CD14-positive monocyte (primary cell): ENCODE results near the gene FOXM1. TPM values are rescaled to one million over a fixed set of nuclear protein-coding genes. Genes with fewer than 3 reads are reported as not detected.

Source experiments
- DNase-seq, 3 donors: peaks; one replicate each; pipeline ENCODE4 v3.0.0-alpha.2; 2011 to 2022
- H2AFZ ChIP-seq: 2 replicates; pipeline ENCODE4 v1.6.0; 2012; ENCODE audit warnings: mild to moderate bottlenecking, low read depth, low read length, inconsistent platforms; ENCODE audit not compliant: insufficient read depth, poor library complexity, severe bottlenecking
- H3K27ac ChIP-seq, 2 donors: 1 replicate in 1 of 2; 2 replicates in 1 of 2; pipeline ENCODE4 v1.5.1; 2012 to 2013; ENCODE audit warnings: low read length in 2 of 2, control low read depth in 1 of 2, inconsistent platforms in 1 of 2, low read depth in 1 of 2, mild to moderate bottlenecking in 1 of 2
- H3K27me3 ChIP-seq, 2 donors: one replicate each; pipeline versions ENCODE4 v1.6.0 to v1.6.1; 2011 to 2013; ENCODE audit warnings: low read length in 2 of 2; ENCODE audit not compliant: control insufficient read depth in 2 of 2, insufficient read depth in 2 of 2
- H3K36me3 ChIP-seq, 2 donors: replicated peaks in 1 of 2; 1 replicate in 1 of 2; 2 replicates in 1 of 2; pipeline versions ENCODE4 v1.5.1 to v1.6.1; 2012 to 2013; ENCODE audit warnings: low read length in 2 of 2, control low read depth in 1 of 2, inconsistent platforms in 1 of 2, mild to moderate bottlenecking in 1 of 2; ENCODE audit not compliant: insufficient read depth in 2 of 2, control insufficient read depth in 1 of 2
- H3K4me1 ChIP-seq, 2 donors: 1 replicate in 1 of 2; 2 replicates in 1 of 2; pipeline versions ENCODE4 v1.5.1 to v1.6.1; 2012 to 2013; ENCODE audit warnings: low read length in 2 of 2, control low read depth in 1 of 2, inconsistent platforms in 1 of 2, mild to moderate bottlenecking in 1 of 2, moderate library complexity in 1 of 2; ENCODE audit not compliant: insufficient read depth in 2 of 2, control insufficient read depth in 1 of 2
- H3K4me2 ChIP-seq: replicated peaks from 2 replicates; pipeline ENCODE3; 2012; ENCODE audit warnings: low read length, moderate library complexity, mild to moderate bottlenecking; ENCODE audit not compliant: poor library complexity, severe bottlenecking; ENCODE audit errors: extremely low read depth
- H3K4me3 ChIP-seq, 3 experiments: fragments of 200-600 bp in 1 of 3; sonication (generic) in 1 of 3; replicated peaks in 1 of 3; 1 replicate in 2 of 3; 2 replicates in 1 of 3; pipeline ENCODE4 v1.5.1; 2011 to 2013; ENCODE audit warnings: low read length in 3 of 3, mild to moderate bottlenecking in 3 of 3, control low read depth in 2 of 3, low read depth in 2 of 3, inconsistent platforms in 1 of 3, moderate library complexity in 1 of 3
- H3K79me2 ChIP-seq: 2 replicates; pipeline ENCODE4 v1.6.0; 2012; ENCODE audit warnings: mild to moderate bottlenecking, control low read depth, inconsistent platforms, low read length, moderate library complexity; ENCODE audit not compliant: insufficient read depth
- H3K9ac ChIP-seq: 2 replicates; pipeline ENCODE4 v1.6.0; 2017; ENCODE audit warnings: low read length, mild to moderate bottlenecking; ENCODE audit not compliant: insufficient read depth, poor library complexity, severe bottlenecking
- H3K9me3 ChIP-seq, 2 donors: replicated peaks in 1 of 2; 1 replicate in 1 of 2; 2 replicates in 1 of 2; pipeline versions ENCODE4 v1.5.1 to v1.6.1; 2012 to 2013; ENCODE audit warnings: low read length in 2 of 2, control low read depth in 1 of 2; ENCODE audit not compliant: control insufficient read depth in 1 of 2, insufficient read depth in 1 of 2
- H4K20me1 ChIP-seq: 2 replicates; pipeline ENCODE4 v1.6.0; 2012; ENCODE audit warnings: mild to moderate bottlenecking, low read length, control low read depth, moderate library complexity; ENCODE audit not compliant: insufficient read depth
- H3K27ac Mint-ChIP-seq, 7 donors: one replicate each; pipeline ENCODE4 v1.8.0; 2020; ENCODE audit warnings: mild to moderate bottlenecking in 7 of 7, mixed read lengths in 7 of 7, moderate library complexity in 6 of 7, inconsistent platforms in 2 of 7
- H3K27me3 Mint-ChIP-seq, 3 donors: one replicate each; pipeline ENCODE4 v1.8.0; 2021 to 2022; ENCODE audit warnings: low read depth in 3 of 3, mild to moderate bottlenecking in 3 of 3, mixed read lengths in 3 of 3, moderate library complexity in 3 of 3, inconsistent platforms in 1 of 3
- H3K36me3 Mint-ChIP-seq, 2 donors: one replicate each; pipeline ENCODE4 v1.8.0; 2020; ENCODE audit warnings: mixed read lengths in 2 of 2, inconsistent platforms in 1 of 2, mild to moderate bottlenecking in 1 of 2
- H3K4me1 Mint-ChIP-seq: one replicate; pipeline ENCODE4 v1.8.0; 2020; ENCODE audit warnings: mild to moderate bottlenecking, mixed read lengths
- H3K4me3 Mint-ChIP-seq, 2 donors: one replicate each; pipeline ENCODE4 v1.8.0; 2020; ENCODE audit warnings: mild to moderate bottlenecking in 2 of 2, mixed read lengths in 2 of 2, moderate library complexity in 1 of 2
- H3K9me3 Mint-ChIP-seq, 7 donors: one replicate each; pipeline ENCODE4 v1.8.0; 2020 to 2022; ENCODE audit warnings: mixed read lengths in 7 of 7, mild to moderate bottlenecking in 6 of 7, moderate library complexity in 6 of 7, inconsistent platforms in 2 of 7
- WGBS: methylation state at CpG from one replicate; pipeline ENCODE4 v1.1.5; 2013; ENCODE audit warnings: missing lambda C conversion rate; ENCODE audit not compliant: insufficient coverage; 5-methylcytosine and 5-hydroxymethylcytosine counted together
- intact Hi-C, 2 donors: fragments of 100-400 bp; cut with micrococcal nuclease; formaldehyde crosslinking; loops; one replicate each; pipeline versions ENCODE4 v1.15.0 to v1.15.1; 2023
- polyA plus RNA-seq, 3 donors: library from polyadenylated mRNA; depleted of rRNA in 1 of 3; unstranded in 2 of 3; stranded (reverse) in 1 of 3; fragments of 300-500 nt in 2 of 3; fragments of >200 nt in 1 of 3; fragmentation: Illumina TruSeq in 2 of 3; gene quantifications; 1 replicate in 2 of 3; 2 replicates in 1 of 3; pipeline ENCODE4 v1.2.3, GENCODE V29; 2012 to 2021
- TF ChIP-seq, protein P1 (sequence below): fragments of 200-600 bp; IDR thresholded peaks from one replicate; pipeline ENCODE4 v1.8.0; 2022; ENCODE audit warnings: antibody characterized with exemption, mild to moderate bottlenecking

Gene FOXM1
- polyA plus RNA-seq, 3 donors, result 0.03 TPM; not detected in 2

DNA sequence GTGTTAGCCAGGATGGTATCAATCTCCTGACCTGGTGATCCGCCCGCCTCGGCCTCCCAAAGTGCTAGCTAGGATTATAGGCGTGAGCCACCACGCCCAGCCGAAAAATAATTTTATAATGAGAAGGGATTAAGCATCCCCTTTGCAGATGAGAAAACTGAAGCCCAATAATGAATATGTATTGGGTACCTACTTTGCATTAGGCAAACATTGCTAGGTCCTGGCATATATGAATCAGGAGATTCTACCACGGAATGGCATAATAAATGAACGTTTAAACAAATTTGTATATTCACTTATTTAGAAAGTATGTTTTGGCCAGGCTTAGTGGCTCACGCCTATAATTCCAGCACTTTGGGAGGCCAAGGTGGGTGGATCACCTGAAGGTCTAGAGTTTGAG, 46.1 kb upstream of the FOXM1 start:
- WGBS, result no CpG with 5 or more reads among the region's 9 CpGs
- Histone ChIP-seq H3K27ac (no peak overlapping the region), H3K27me3 (no peaks in the 10 kb centered on the region), H3K4me2 (no peak overlapping the region), H3K4me3 (no peak overlapping the region), H3K36me3 (no peaks in the 10 kb centered on the region), H2AFZ (no peak overlapping the region), H3K9me3 (no peaks in the 10 kb centered on the region), H4K20me1 (no peaks in the 10 kb centered on the region), H3K9ac (no peak overlapping the region), H3K79me2 (no peaks in the 10 kb centered on the region), H3K4me1 (no peaks in the 10 kb centered on the region)
- Mint-ChIP-seq H3K4me1 (no peaks in the 10 kb centered on the region), H3K9me3 (no peaks in the 10 kb centered on the region), H3K4me3 (no peak overlapping the region), H3K36me3 (peaks cover 6 to 10% of the 10 kb centered on the region in 2 donors), H3K27me3 (peaks cover 0 to 2% (median 0%) of the 10 kb centered on the region in 3 donors), H3K27ac (no peak overlapping the region)
- intact Hi-C loops, result no loop called here
- DNase-seq, result no peak
- TF ChIP-seq, protein P1, sequence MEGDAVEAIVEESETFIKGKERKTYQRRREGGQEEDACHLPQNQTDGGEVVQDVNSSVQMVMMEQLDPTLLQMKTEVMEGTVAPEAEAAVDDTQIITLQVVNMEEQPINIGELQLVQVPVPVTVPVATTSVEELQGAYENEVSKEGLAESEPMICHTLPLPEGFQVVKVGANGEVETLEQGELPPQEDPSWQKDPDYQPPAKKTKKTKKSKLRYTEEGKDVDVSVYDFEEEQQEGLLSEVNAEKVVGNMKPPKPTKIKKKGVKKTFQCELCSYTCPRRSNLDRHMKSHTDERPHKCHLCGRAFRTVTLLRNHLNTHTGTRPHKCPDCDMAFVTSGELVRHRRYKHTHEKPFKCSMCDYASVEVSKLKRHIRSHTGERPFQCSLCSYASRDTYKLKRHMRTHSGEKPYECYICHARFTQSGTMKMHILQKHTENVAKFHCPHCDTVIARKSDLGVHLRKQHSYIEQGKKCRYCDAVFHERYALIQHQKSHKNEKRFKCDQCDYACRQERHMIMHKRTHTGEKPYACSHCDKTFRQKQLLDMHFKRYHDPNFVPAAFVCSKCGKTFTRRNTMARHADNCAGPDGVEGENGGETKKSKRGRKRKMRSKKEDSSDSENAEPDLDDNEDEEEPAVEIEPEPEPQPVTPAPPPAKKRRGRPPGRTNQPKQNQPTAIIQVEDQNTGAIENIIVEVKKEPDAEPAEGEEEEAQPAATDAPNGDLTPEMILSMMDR, result no peak

DNA sequence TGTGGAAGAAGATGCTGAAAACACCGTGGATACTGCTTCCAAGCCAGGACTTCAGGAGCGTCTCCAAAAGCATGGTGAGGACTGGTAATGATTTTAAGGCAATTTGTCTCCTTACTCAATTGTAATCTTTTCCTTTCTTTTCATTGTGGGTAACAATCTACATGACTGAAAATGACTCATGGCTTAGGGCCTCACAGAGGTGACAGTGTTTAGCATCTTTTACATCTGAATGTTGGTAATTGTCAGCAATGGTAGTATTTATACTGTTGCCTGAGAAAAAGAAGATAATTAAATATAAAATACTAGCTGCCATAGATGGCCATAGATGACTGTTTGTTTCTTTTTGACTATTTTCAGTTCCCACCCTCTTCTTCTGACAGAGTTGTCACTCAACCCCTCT, 45.4 kb upstream of the FOXM1 start:
- intact Hi-C loops, result no loop called here
- TF ChIP-seq, protein P1, result no peak
- Histone ChIP-seq H4K20me1 (no peaks in the 10 kb centered on the region), H3K9me3 (no peaks in the 10 kb centered on the region), H3K4me2 (no peak overlapping the region), H3K9ac (no peak overlapping the region), H3K4me1 (no peaks in the 10 kb centered on the region), H2AFZ (no peak overlapping the region), H3K36me3 (no peaks in the 10 kb centered on the region), H3K79me2 (no peaks in the 10 kb centered on the region), H3K27ac (no peak overlapping the region), H3K4me3 (no peak overlapping the region), H3K27me3 (no peaks in the 10 kb centered on the region)
- Mint-ChIP-seq H3K9me3 (no peaks in the 10 kb centered on the region), H3K27ac (no peak overlapping the region), H3K4me1 (no peaks in the 10 kb centered on the region), H3K36me3 (peaks cover 6 to 10% of the 10 kb centered on the region in 2 donors), H3K4me3 (no peak overlapping the region), H3K27me3 (peaks cover 0 to 2% (median 0%) of the 10 kb centered on the region in 3 donors)
- no peak for DNase-seq
- no CpG with 5 or more reads among the region's 2 CpGs for WGBS
